ENCODE results near the gene LSAMP.
A peak's percentile ranks its signal among the peaks of the same experiment; 100 is the strongest.

The LSAMP gene

DNA sequence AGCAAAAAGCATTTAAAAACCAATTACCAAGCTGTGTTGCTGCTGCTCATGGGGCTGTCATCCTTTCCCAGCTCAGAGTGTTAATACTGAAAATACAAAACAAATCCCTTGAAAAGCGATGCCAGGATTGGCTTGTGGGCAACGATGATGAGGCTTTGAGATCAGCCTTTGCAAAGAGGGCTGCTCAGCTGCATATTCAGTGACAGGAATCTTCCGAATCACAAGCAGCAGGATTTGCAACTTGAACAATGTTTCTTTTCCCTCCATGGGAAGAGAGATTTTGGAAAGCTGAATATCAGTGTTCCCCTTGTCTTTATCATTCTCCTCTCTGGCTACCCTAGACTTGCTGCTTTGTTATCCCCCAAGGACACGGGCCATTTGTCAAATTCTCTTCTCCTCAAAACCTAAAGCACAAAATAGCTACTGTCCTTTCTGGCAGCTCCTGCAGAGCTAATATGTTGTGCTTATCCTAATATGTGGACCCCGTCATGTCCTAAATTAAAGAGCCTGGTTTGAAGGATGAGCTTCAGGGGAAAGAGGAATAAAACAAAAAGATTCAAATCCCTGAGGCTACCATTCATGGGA, 446.2 kb downstream of the LSAMP start:
- Histone ChIP-seq H2BK5ac (ENCODE audit: low read length) (no peak overlapping the region), H4K5ac (ENCODE audit: low read length) (no peak overlapping the region), H3K4me2 (ENCODE audit: low read length) (no peak overlapping the region), H3K79me2 (ENCODE audit: control insufficient read depth, insufficient read depth, low read length) (no peaks in the 10 kb centered on the region), H3K9ac (ENCODE audit: low read length) (no peak overlapping the region), H3K36me3 (ENCODE audit: control insufficient read depth, insufficient read depth, low read length) (no peaks in the 10 kb centered on the region), H3K27ac (ENCODE audit: low read depth, low read length) (no peak overlapping the region), H3K79me1 (ENCODE audit: low read length) (no peaks in the 10 kb centered on the region), H3K27me3 (ENCODE audit: insufficient read depth, low read length, poor library complexity) (no peaks in the 10 kb centered on the region), H3K4me1 (ENCODE audit: control insufficient read depth, low read depth, low read length) (peaks cover 7% of the 10 kb centered on the region), H2BK120ac (ENCODE audit: low read depth, low read length) (no peak overlapping the region), H3K4me3 (ENCODE audit: low read length) (no peak overlapping the region), H2BK15ac (replicated peaks; ENCODE audit: low read depth) (no peak overlapping the region), H2AK5ac (ENCODE audit: low read length) (no peak overlapping the region), H4K8ac (ENCODE audit: low read depth, low read length) (no peak overlapping the region), H3K18ac (ENCODE audit: low read length) (peak overlapping the region; percentile 71), H3K23ac (ENCODE audit: low read length) (no peak overlapping the region), H3K4ac (ENCODE audit: low read depth, low read length) (no peak overlapping the region), H3K56ac (ENCODE audit: low read length) (no peak overlapping the region)
- no CpG with 5 or more reads among the region's 5 CpGs for WGBS (ENCODE audit: extremely low coverage, insufficient coverage, low lambda C conversion rate)
- no peak for DNase-seq

DNA sequence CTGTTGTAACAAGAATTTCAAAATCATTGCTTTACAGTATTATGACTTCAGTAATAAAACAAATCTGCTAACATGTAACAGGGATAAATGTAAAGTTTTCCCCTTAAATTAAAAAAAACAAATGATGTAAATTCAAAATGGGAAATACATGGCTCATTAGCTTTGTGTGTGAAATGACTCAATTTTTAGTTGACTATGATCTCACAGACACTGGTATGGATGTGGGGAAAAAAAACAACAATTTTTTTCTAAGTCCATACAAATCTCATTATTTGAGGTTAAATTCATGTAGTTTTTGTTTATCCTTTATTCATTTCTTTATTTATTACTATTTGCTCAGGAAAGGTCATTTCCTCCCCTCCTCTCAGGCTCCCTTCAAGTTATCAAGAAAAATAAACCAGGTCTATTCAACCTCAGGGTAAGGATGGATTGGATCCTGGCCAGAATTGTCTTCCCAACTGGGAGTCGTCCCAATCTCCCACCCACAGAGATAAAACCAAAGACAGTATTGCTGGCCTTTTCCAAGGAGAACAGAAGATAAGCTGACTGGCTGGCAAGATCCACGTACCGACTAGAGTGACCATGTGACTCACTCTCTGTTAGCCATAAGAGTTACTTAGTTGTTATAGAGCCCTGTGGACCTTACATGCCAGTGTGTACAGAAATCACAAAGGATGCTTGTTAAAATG, 448.7 kb downstream of the LSAMP start:
- no peaks in the 10 kb centered on the region for H3K36me3 ChIP-seq (ENCODE audit: control insufficient read depth, insufficient read depth, low read length)
- no peak overlapping the region for H3K18ac ChIP-seq (ENCODE audit: low read length)
- no peak overlapping the region for H3K9ac ChIP-seq (ENCODE audit: low read length)
- no peak overlapping the region for H2AK5ac ChIP-seq (ENCODE audit: low read length)
- H2BK120ac ChIP-seq (ENCODE audit: low read depth, low read length) = no peak overlapping the region
- WGBS (ENCODE audit: extremely low coverage, insufficient coverage, low lambda C conversion rate) = no CpG with 5 or more reads among the region's 3 CpGs
- no peak overlapping the region for H4K5ac ChIP-seq (ENCODE audit: low read length)
- no peak overlapping the region for H3K4me2 ChIP-seq (ENCODE audit: low read length)
- no peak overlapping the region for H3K4ac ChIP-seq (ENCODE audit: low read depth, low read length)
- peaks cover 7% of the 10 kb centered on the region for H3K4me1 ChIP-seq (ENCODE audit: control insufficient read depth, low read depth, low read length)
- no peaks in the 10 kb centered on the region for H3K79me1 ChIP-seq (ENCODE audit: low read length)
- H2BK15ac ChIP-seq (replicated peaks; ENCODE audit: low read depth) = no peak overlapping the region
- no peak for DNase-seq
- H3K56ac ChIP-seq (ENCODE audit: low read length) = no peak overlapping the region
- no peak overlapping the region for H3K23ac ChIP-seq (ENCODE audit: low read length)
- H3K27ac ChIP-seq (ENCODE audit: low read depth, low read length) = no peak overlapping the region
- no peaks in the 10 kb centered on the region for H3K27me3 ChIP-seq (ENCODE audit: insufficient read depth, low read length, poor library complexity)
- no peaks in the 10 kb centered on the region for H3K79me2 ChIP-seq (ENCODE audit: control insufficient read depth, insufficient read depth, low read length)
- H4K8ac ChIP-seq (ENCODE audit: low read depth, low read length) = no peak overlapping the region
- no peak overlapping the region for H2BK5ac ChIP-seq (ENCODE audit: low read length)
- H3K4me3 ChIP-seq (ENCODE audit: low read length) = no peak overlapping the region

- H2BK15ac ChIP-seq (replicated peaks; ENCODE audit: low read depth) = no peak overlapping the region
- WGBS (ENCODE audit: extremely low coverage, insufficient coverage, low lambda C conversion rate) = no CpG with 5 or more reads among the region's 4 CpGs
- H2BK5ac ChIP-seq (ENCODE audit: low read length) = no peak overlapping the region
- H3K18ac ChIP-seq (ENCODE audit: low read length) = no peak overlapping the region
- H3K27ac ChIP-seq (ENCODE audit: low read depth, low read length) = no peak overlapping the region
- no peaks in the 10 kb centered on the region for H3K79me1 ChIP-seq (ENCODE audit: low read length)
- no peaks in the 10 kb centered on the region for H3K4me1 ChIP-seq (ENCODE audit: control insufficient read depth, low read depth, low read length)
- DNase-seq = no peak
- no peak overlapping the region for H3K23ac ChIP-seq (ENCODE audit: low read length)
- H3K79me2 ChIP-seq (ENCODE audit: control insufficient read depth, insufficient read depth, low read length) = no peaks in the 10 kb centered on the region
- no peak overlapping the region for H3K9ac ChIP-seq (ENCODE audit: low read length)
- no peaks in the 10 kb centered on the region for H3K27me3 ChIP-seq (ENCODE audit: insufficient read depth, low read length, poor library complexity)
- H4K5ac ChIP-seq (ENCODE audit: low read length) = no peak overlapping the region
- H3K56ac ChIP-seq (ENCODE audit: low read length) = no peak overlapping the region
- H3K4ac ChIP-seq (ENCODE audit: low read depth, low read length) = no peak overlapping the region
- H2BK120ac ChIP-seq (ENCODE audit: low read depth, low read length) = no peak overlapping the region
- H3K4me3 ChIP-seq (ENCODE audit: low read length) = no peak overlapping the region
- no peak overlapping the region for H3K4me2 ChIP-seq (ENCODE audit: low read length)
- no peaks in the 10 kb centered on the region for H3K36me3 ChIP-seq (ENCODE audit: control insufficient read depth, insufficient read depth, low read length)
- no peak overlapping the region for H4K8ac ChIP-seq (ENCODE audit: low read depth, low read length)
- no peak overlapping the region for H2AK5ac ChIP-seq (ENCODE audit: low read length)
Observed at GRCh38 chr3:115990669-115991068, 454.6 kb downstream of the LSAMP start.

DNA sequence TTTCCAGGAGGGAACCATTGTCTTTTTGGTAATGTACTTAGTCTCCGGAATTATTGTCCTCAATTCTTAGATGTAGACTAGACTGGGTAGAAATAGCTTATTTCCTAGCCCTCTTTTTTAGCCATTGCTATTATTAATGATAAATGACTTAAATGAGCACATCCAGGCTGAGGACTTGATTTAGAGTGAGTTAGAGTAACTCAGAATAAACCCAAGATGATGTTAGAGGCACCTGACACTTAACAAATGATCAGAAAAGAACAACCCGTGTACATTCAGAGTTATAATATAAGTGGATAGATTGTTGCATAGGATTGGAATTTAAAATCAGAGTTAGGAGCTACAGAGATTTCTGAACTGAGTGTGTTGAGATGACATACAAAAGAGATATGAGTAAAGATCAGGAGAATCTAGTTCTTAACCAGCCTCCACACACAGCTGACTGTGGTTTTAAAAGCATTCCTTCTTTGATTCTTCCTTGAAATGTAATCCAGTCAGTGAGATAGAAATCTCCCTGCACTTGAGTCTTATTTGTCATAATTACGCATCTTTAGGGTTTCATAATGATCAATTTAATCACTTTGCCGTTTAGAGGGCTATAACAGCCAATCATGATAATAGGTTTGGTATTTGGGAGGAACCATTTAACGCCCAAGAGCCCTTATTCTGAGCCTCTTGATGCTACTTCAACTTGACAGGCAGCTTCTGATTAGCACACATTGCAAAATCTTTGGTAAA, 455.4 kb downstream of the LSAMP start:
- Histone ChIP-seq H2BK120ac (ENCODE audit: low read depth, low read length) (no peak overlapping the region), H4K5ac (ENCODE audit: low read length) (no peak overlapping the region), H2BK5ac (ENCODE audit: low read length) (no peak overlapping the region), H3K4me2 (ENCODE audit: low read length) (no peak overlapping the region), H3K36me3 (ENCODE audit: control insufficient read depth, insufficient read depth, low read length) (no peaks in the 10 kb centered on the region), H3K27ac (ENCODE audit: low read depth, low read length) (no peak overlapping the region), H3K56ac (ENCODE audit: low read length) (no peak overlapping the region), H3K4me3 (ENCODE audit: low read length) (no peak overlapping the region), H2BK15ac (replicated peaks; ENCODE audit: low read depth) (no peak overlapping the region), H3K79me1 (ENCODE audit: low read length) (no peaks in the 10 kb centered on the region), H4K8ac (ENCODE audit: low read depth, low read length) (no peak overlapping the region), H3K4me1 (ENCODE audit: control insufficient read depth, low read depth, low read length) (no peaks in the 10 kb centered on the region), H2AK5ac (ENCODE audit: low read length) (no peak overlapping the region), H3K23ac (ENCODE audit: low read length) (no peak overlapping the region), H3K79me2 (ENCODE audit: control insufficient read depth, insufficient read depth, low read length) (no peaks in the 10 kb centered on the region), H3K4ac (ENCODE audit: low read depth, low read length) (no peak overlapping the region), H3K18ac (ENCODE audit: low read length) (no peak overlapping the region), H3K27me3 (ENCODE audit: insufficient read depth, low read length, poor library complexity) (no peaks in the 10 kb centered on the region), H3K9ac (ENCODE audit: low read length) (no peak overlapping the region)
- no CpG with 5 or more reads among the region's 5 CpGs for WGBS (ENCODE audit: extremely low coverage, insufficient coverage, low lambda C conversion rate)
- DNase-seq = no peak

- no peak overlapping the region for H3K18ac ChIP-seq (ENCODE audit: low read length)
- peak; percentile 88 for DNase-seq
- no CpG with 5 or more reads among the region's 2 CpGs for WGBS (ENCODE audit: extremely low coverage, insufficient coverage, low lambda C conversion rate)
Observed at GRCh38 chr3:115986555-115987207, 458.6 kb downstream of the LSAMP start.

More at GRCh38 chr3:115986555-115987207, 458.6 kb downstream of the LSAMP start:
- no peak overlapping the region for H3K9ac ChIP-seq (ENCODE audit: low read length)
- H3K27ac ChIP-seq (ENCODE audit: low read depth, low read length) = no peak overlapping the region
- H3K4ac ChIP-seq (ENCODE audit: low read depth, low read length) = peak overlapping the region; percentile 70
- H3K36me3 ChIP-seq (ENCODE audit: control insufficient read depth, insufficient read depth, low read length) = no peaks in the 10 kb centered on the region
- H3K4me3 ChIP-seq (ENCODE audit: low read length) = no peak overlapping the region
- H4K5ac ChIP-seq (ENCODE audit: low read length) = no peak overlapping the region
- H3K79me1 ChIP-seq (ENCODE audit: low read length) = no peaks in the 10 kb centered on the region
- H3K27me3 ChIP-seq (ENCODE audit: insufficient read depth, low read length, poor library complexity) = no peaks in the 10 kb centered on the region
- no peaks in the 10 kb centered on the region for H3K79me2 ChIP-seq (ENCODE audit: control insufficient read depth, insufficient read depth, low read length)
- H4K8ac ChIP-seq (ENCODE audit: low read depth, low read length) = no peak overlapping the region
- H3K4me1 ChIP-seq (ENCODE audit: control insufficient read depth, low read depth, low read length) = no peaks in the 10 kb centered on the region
- H3K56ac ChIP-seq (ENCODE audit: low read length) = peak overlapping the region; percentile 8
- H3K23ac ChIP-seq (ENCODE audit: low read length) = no peak overlapping the region
- H2AK5ac ChIP-seq (ENCODE audit: low read length) = no peak overlapping the region
- no peak overlapping the region for H2BK120ac ChIP-seq (ENCODE audit: low read depth, low read length)
- no peak overlapping the region for H3K4me2 ChIP-seq (ENCODE audit: low read length)
- H2BK5ac ChIP-seq (ENCODE audit: low read length) = no peak overlapping the region
- no peak overlapping the region for H2BK15ac ChIP-seq (replicated peaks; ENCODE audit: low read depth)

Measured in mesendoderm (in vitro differentiated cells).